ENCODE measurements around the gene EBF3. TPM values are rescaled to one million over a fixed set of nuclear protein-coding genes. Genes with fewer than 3 reads are reported as not detected.

The EBF3 gene
- total and polyA plus RNA-seq, 2 experiments from 2014 or later = 0.27 to 0.49 TPM

DNA sequence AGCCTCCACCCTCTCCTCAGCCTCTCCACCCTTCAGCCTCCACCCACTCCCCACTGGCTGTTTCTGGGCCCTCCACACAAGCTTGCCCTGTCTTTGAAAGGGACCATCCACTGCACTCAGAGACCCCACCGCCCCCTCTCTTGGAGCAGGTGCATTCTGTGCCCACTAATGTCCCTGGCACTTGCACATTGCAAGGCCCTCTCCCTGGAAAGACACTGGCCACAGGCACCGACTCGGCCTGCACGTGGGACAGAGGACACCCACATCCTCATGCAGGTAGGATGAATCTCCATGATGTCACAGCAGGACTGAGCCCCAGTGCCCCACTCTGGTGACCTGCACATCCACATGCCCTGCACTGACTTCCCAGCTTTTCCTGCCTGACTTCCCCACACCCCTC is 36.8 kb upstream of the EBF3 start:
- H3K4me1 ChIP-seq (ENCODE audit: insufficient read depth) = no peaks in the 10 kb centered on the region
- DNase-seq (ENCODE audit: low spot score) = no peak
- no peaks in the 10 kb centered on the region for H3K36me3 ChIP-seq (ENCODE audit: insufficient read depth)
- no peaks in the 10 kb centered on the region for H3K4me1 Mint-ChIP-seq
- no peak overlapping the region for H3K4me2 ChIP-seq
- no peaks in the 10 kb centered on the region; the same call in 2 of the 3 replicates for H3K36me3 Mint-ChIP-seq (ENCODE audit: low read depth)
- no peaks in the 10 kb centered on the region for H3F3A ChIP-seq (replicated peaks; ENCODE audit: low read depth)
- no peak for ATAC-seq
- H3K27ac Mint-ChIP-seq = no peak overlapping the region
- TF ChIP-seq JUNB (IDR thresholded peaks at IDR 0.05; ENCODE audit: unreplicated experiment) (no peak), STAT1 (IDR thresholded peaks at IDR 0.05; ENCODE audit: unreplicated experiment) (no peak), POLR2AphosphoS5 (IDR thresholded peaks at IDR 0.05; ENCODE audit: low read depth) (no peak)
- TF ChIP-seq, protein P1, sequence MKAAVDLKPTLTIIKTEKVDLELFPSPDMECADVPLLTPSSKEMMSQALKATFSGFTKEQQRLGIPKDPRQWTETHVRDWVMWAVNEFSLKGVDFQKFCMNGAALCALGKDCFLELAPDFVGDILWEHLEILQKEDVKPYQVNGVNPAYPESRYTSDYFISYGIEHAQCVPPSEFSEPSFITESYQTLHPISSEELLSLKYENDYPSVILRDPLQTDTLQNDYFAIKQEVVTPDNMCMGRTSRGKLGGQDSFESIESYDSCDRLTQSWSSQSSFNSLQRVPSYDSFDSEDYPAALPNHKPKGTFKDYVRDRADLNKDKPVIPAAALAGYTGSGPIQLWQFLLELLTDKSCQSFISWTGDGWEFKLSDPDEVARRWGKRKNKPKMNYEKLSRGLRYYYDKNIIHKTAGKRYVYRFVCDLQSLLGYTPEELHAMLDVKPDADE (IDR thresholded peaks at IDR 0.05) = no peak
- TF ChIP-seq, protein P2, sequence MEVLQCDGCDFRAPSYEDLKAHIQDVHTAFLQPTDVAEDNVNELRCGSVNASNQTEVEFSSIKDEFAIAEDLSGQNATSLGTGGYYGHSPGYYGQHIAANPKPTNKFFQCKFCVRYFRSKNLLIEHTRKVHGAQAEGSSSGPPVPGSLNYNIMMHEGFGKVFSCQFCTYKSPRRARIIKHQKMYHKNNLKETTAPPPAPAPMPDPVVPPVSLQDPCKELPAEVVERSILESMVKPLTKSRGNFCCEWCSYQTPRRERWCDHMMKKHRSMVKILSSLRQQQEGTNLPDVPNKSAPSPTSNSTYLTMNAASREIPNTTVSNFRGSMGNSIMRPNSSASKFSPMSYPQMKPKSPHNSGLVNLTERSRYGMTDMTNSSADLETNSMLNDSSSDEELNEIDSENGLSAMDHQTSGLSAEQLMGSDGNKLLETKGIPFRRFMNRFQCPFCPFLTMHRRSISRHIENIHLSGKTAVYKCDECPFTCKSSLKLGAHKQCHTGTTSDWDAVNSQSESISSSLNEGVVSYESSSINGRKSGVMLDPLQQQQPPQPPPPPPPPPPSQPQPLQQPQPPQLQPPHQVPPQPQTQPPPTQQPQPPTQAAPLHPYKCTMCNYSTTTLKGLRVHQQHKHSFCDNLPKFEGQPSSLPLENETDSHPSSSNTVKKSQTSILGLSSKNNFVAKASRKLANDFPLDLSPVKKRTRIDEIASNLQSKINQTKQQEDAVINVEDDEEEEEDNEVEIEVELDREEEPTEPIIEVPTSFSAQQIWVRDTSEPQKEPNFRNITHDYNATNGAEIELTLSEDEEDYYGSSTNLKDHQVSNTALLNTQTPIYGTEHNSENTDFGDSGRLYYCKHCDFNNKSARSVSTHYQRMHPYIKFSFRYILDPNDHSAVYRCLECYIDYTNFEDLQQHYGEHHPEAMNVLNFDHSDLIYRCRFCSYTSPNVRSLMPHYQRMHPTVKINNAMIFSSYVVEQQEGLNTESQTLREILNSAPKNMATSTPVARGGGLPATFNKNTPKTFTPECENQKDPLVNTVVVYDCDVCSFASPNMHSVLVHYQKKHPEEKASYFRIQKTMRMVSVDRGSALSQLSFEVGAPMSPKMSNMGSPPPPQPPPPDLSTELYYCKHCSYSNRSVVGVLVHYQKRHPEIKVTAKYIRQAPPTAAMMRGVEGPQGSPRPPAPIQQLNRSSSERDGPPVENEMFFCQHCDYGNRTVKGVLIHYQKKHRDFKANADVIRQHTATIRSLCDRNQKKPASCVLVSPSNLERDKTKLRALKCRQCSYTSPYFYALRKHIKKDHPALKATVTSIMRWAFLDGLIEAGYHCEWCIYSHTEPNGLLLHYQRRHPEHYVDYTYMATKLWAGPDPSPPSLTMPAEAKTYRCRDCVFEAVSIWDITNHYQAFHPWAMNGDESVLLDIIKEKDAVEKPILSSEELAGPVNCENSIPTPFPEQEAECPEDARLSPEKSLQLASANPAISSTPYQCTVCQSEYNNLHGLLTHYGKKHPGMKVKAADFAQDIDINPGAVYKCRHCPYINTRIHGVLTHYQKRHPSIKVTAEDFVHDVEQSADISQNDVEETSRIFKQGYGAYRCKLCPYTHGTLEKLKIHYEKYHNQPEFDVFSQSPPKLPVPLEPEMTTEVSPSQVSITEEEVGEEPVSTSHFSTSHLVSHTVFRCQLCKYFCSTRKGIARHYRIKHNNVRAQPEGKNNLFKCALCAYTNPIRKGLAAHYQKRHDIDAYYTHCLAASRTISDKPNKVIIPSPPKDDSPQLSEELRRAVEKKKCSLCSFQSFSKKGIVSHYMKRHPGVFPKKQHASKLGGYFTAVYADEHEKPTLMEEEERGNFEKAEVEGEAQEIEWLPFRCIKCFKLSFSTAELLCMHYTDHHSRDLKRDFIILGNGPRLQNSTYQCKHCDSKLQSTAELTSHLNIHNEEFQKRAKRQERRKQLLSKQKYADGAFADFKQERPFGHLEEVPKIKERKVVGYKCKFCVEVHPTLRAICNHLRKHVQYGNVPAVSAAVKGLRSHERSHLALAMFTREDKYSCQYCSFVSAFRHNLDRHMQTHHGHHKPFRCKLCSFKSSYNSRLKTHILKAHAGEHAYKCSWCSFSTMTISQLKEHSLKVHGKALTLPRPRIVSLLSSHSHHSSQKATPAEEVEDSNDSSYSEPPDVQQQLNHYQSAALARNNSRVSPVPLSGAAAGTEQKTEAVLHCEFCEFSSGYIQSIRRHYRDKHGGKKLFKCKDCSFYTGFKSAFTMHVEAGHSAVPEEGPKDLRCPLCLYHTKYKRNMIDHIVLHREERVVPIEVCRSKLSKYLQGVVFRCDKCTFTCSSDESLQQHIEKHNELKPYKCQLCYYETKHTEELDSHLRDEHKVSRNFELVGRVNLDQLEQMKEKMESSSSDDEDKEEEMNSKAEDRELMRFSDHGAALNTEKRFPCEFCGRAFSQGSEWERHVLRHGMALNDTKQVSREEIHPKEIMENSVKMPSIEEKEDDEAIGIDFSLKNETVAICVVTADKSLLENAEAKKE (CRISPR knock-in tag; IDR thresholded peaks at IDR 0.05) = no peak
- H3K27me3 Mint-ChIP-seq (ENCODE audit: insufficient read depth, low read depth, poor library complexity) = peaks cover 3% of the 10 kb centered on the region
- 0 out of 2 replicates have a peak, but pooled peaks cover 2% of the 10 kb centered on the region for H3K9me2 ChIP-seq (ENCODE audit: insufficient read depth)
- no peak overlapping the region for H3K4me3 Mint-ChIP-seq
- no peaks in the 10 kb centered on the region for H3K79me2 ChIP-seq (replicated peaks; ENCODE audit: insufficient read depth)
- no peaks in the 10 kb centered on the region for H3K27me3 ChIP-seq (ENCODE audit: insufficient read depth)
- no peak overlapping the region for H3K4me3 ChIP-seq
- no peak overlapping the region for H2AFZ ChIP-seq
- no peaks in the 10 kb centered on the region for H4K20me1 ChIP-seq (replicated peaks; ENCODE audit: insufficient read depth)
- no peak overlapping the region for H3K27ac ChIP-seq (ENCODE audit: low read depth)
- H3K9me3 Mint-ChIP-seq = peaks cover 7% of the 10 kb centered on the region; the same call in 1 of the 3 replicates

DNA sequence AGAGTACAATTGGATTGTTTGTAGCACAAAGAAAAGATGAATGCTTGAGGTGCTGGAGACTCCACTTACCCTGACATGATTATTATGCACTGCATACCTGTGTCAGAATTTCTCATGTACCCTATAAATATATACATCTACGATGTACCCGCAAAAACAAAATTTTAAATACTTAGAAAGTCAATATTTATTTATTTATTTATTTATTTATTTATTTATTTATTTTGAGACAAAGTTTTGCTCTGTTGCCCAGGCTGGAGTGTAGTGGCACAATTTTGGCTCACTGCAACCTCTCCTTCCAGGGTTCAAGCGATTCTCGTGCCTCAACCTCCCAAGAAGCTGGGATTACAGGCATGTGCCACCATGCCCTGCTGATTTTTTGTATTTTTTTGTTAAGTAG is 35.1 kb upstream of the EBF3 start:
- H3K4me3 ChIP-seq = no peak overlapping the region
- H3K36me3 ChIP-seq (ENCODE audit: insufficient read depth) = no peaks in the 10 kb centered on the region
- H3K79me2 ChIP-seq (replicated peaks; ENCODE audit: insufficient read depth) = no peaks in the 10 kb centered on the region
- no peaks in the 10 kb centered on the region for H3F3A ChIP-seq (replicated peaks; ENCODE audit: low read depth)
- no peaks in the 10 kb centered on the region for H3K27me3 ChIP-seq (ENCODE audit: insufficient read depth)
- H3K9me2 ChIP-seq (ENCODE audit: insufficient read depth) = 0 out of 2 replicates have a peak, but pooled peaks cover 2% of the 10 kb centered on the region
- H3K27ac ChIP-seq (ENCODE audit: low read depth) = no peak overlapping the region
- no peak for ATAC-seq
- no peaks in the 10 kb centered on the region for H4K20me1 ChIP-seq (replicated peaks; ENCODE audit: insufficient read depth)
- H3K9me3 Mint-ChIP-seq = peaks cover 3% of the 10 kb centered on the region; the same call in 1 of the 3 replicates
- no peak overlapping the region for H3K27ac Mint-ChIP-seq
- no peaks in the 10 kb centered on the region for H3K4me1 ChIP-seq (ENCODE audit: insufficient read depth)
- H3K4me3 Mint-ChIP-seq = no peak overlapping the region
- peaks cover 3% of the 10 kb centered on the region for H3K27me3 Mint-ChIP-seq (ENCODE audit: insufficient read depth, low read depth, poor library complexity)
- no peaks in the 10 kb centered on the region for H3K36me3 Mint-ChIP-seq (ENCODE audit: low read depth)
- H3K4me2 ChIP-seq = no peak overlapping the region
- DNase-seq (ENCODE audit: low spot score) = no peak
- H2AFZ ChIP-seq = no peak overlapping the region
- H3K4me1 Mint-ChIP-seq = no peaks in the 10 kb centered on the region
- TF ChIP-seq CREB1 (CRISPR knock-in tag; IDR thresholded peaks at IDR 0.05; ENCODE audit: low read depth) = no peak
- TF ChIP-seq, protein P3, sequence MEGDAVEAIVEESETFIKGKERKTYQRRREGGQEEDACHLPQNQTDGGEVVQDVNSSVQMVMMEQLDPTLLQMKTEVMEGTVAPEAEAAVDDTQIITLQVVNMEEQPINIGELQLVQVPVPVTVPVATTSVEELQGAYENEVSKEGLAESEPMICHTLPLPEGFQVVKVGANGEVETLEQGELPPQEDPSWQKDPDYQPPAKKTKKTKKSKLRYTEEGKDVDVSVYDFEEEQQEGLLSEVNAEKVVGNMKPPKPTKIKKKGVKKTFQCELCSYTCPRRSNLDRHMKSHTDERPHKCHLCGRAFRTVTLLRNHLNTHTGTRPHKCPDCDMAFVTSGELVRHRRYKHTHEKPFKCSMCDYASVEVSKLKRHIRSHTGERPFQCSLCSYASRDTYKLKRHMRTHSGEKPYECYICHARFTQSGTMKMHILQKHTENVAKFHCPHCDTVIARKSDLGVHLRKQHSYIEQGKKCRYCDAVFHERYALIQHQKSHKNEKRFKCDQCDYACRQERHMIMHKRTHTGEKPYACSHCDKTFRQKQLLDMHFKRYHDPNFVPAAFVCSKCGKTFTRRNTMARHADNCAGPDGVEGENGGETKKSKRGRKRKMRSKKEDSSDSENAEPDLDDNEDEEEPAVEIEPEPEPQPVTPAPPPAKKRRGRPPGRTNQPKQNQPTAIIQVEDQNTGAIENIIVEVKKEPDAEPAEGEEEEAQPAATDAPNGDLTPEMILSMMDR (conservative IDR thresholded peaks at IDR 0.05; ENCODE audit: low read depth in 2 of 2) = no peak
- no peak for TF ChIP-seq JUNB (IDR thresholded peaks at IDR 0.05; ENCODE audit: unreplicated experiment)
- TF ChIP-seq, protein P4, sequence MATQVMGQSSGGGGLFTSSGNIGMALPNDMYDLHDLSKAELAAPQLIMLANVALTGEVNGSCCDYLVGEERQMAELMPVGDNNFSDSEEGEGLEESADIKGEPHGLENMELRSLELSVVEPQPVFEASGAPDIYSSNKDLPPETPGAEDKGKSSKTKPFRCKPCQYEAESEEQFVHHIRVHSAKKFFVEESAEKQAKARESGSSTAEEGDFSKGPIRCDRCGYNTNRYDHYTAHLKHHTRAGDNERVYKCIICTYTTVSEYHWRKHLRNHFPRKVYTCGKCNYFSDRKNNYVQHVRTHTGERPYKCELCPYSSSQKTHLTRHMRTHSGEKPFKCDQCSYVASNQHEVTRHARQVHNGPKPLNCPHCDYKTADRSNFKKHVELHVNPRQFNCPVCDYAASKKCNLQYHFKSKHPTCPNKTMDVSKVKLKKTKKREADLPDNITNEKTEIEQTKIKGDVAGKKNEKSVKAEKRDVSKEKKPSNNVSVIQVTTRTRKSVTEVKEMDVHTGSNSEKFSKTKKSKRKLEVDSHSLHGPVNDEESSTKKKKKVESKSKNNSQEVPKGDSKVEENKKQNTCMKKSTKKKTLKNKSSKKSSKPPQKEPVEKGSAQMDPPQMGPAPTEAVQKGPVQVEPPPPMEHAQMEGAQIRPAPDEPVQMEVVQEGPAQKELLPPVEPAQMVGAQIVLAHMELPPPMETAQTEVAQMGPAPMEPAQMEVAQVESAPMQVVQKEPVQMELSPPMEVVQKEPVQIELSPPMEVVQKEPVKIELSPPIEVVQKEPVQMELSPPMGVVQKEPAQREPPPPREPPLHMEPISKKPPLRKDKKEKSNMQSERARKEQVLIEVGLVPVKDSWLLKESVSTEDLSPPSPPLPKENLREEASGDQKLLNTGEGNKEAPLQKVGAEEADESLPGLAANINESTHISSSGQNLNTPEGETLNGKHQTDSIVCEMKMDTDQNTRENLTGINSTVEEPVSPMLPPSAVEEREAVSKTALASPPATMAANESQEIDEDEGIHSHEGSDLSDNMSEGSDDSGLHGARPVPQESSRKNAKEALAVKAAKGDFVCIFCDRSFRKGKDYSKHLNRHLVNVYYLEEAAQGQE (IDR thresholded peaks at IDR 0.05; ENCODE audit: unreplicated experiment) = no peak
